ENCODE measurements around the gene GTF2H1. TPM values are rescaled to one million over a fixed set of nuclear protein-coding genes. Genes with fewer than 3 reads are reported as not detected.

The GTF2H1 gene
- total RNA-seq = 60.3 and 61.2 TPM in 2 replicates

GRCh38 chr11:18321969-18322711 is at the start of gene GTF2H1, which contains the start of gene HPS5:
TSS of gene GTF2H1 (plus strand) at chr11:18322567. CDS start at chr11:18333075, 10,508 bp downstream.
TSS of gene HPS5 (minus strand) at chr11:18322140. CDS start at chr11:18317858, 4,282 bp downstream.
- intact Hi-C loops (cut with micrococcal nuclease) = loop anchor here (1.0 to 5.0 kb wide), 11 partner anchors 9 to 1583 kb away; partner anchors contain the start of genes C11orf58, LDHA, SAAL1 and SERGEF

GRCh38 chr11:18277565-18278271 is 44.6 kb upstream of the GTF2H1 start:
- intact Hi-C loops (cut with micrococcal nuclease) = no loop called here

- intact Hi-C loops (cut with micrococcal nuclease) = loop anchor here (2.0 to 5.0 kb wide), 2 partner anchors 34 to 42 kb away; partner anchors contain the start of genes GTF2H1 and HPS5
Observed at GRCh38 chr11:18280438-18281045, 41.8 kb upstream of the GTF2H1 start.

GRCh38 chr11:18282626-18283025 is 39.7 kb upstream of the GTF2H1 start:
- intact Hi-C loops (cut with micrococcal nuclease) = loop anchor here (5.0 kb wide), 1 partner anchor 40 kb away; the partner anchor contains the start of genes GTF2H1 and HPS5

GRCh38 chr11:18285841-18286240 is 36.5 kb upstream of the GTF2H1 start:
- intact Hi-C loops (cut with micrococcal nuclease) = no loop called here

GRCh38 chr11:18288911-18289310 is 33.5 kb upstream of the GTF2H1 start:
- intact Hi-C loops (cut with micrococcal nuclease) = no loop called here

GRCh38 chr11:18294862-18295261 is 27.5 kb upstream of the GTF2H1 start:
- intact Hi-C loops (cut with micrococcal nuclease) = no loop called here

- intact Hi-C loops (cut with micrococcal nuclease) = no loop called here
Observed at GRCh38 chr11:18295316-18295715, 27.1 kb upstream of the GTF2H1 start.

GRCh38 chr11:18299721-18300120 is 22.6 kb upstream of the GTF2H1 start:
- intact Hi-C loops (cut with micrococcal nuclease) = no loop called here

- intact Hi-C loops (cut with micrococcal nuclease) = no loop called here
Observed at GRCh38 chr11:18304745-18305144, 17.6 kb upstream of the GTF2H1 start.

GRCh38 chr11:18307461-18308139 is 14.8 kb upstream of the GTF2H1 start:
- intact Hi-C loops (cut with micrococcal nuclease) = no loop called here

- intact Hi-C loops (cut with micrococcal nuclease) = no loop called here
Observed at GRCh38 chr11:18308242-18308641, 14.1 kb upstream of the GTF2H1 start.

- intact Hi-C loops (cut with micrococcal nuclease) = no loop called here
Observed at GRCh38 chr11:18309691-18310090, 12.7 kb upstream of the GTF2H1 start.

GRCh38 chr11:18310800-18311340 is 11.5 kb upstream of the GTF2H1 start:
- intact Hi-C loops (cut with micrococcal nuclease) = no loop called here

GRCh38 chr11:18312012-18312411 is 10.4 kb upstream of the GTF2H1 start:
- intact Hi-C loops (cut with micrococcal nuclease) = no loop called here

GRCh38 chr11:18312663-18313420 is 9.5 kb upstream of the GTF2H1 start:
- intact Hi-C loops (cut with micrococcal nuclease) = no loop called here

- intact Hi-C loops (cut with micrococcal nuclease) = no loop called here
Observed at GRCh38 chr11:18313965-18314763, 8.2 kb upstream of the GTF2H1 start.

- intact Hi-C loops (cut with micrococcal nuclease) = no loop called here
Observed at GRCh38 chr11:18314784-18315523, 7.4 kb upstream of the GTF2H1 start.

- intact Hi-C loops (cut with micrococcal nuclease) = no loop called here
Observed at GRCh38 chr11:18315893-18316292, 6.5 kb upstream of the GTF2H1 start.

Data from T-helper 2 cell treated with Interferon-gamma antibody and Interleukin-4, amounts not matched to agents 100 ng/mL and 5 ng/mL, for 36 hours (primary cell).